Body of pancreas (tissue), 4 donors: ENCODE measurements around the gene DNER.

Experiments used
- POLR2A ChIP-seq, 3 donors: fragments of 450-650 bp; IDR thresholded peaks; one replicate each; pipeline ENCODE4 v1.6.1; 2016; ENCODE audit warnings: antibody characterized with exemption in 3 of 3, mild to moderate bottlenecking in 2 of 3
- TF ChIP-seq, protein P1 (sequence below), 7 experiments: fragments of 450-650 bp in 4 of 7; fragments of 200-600 bp in 3 of 7; sonication (generic) in 3 of 7; IDR thresholded peaks; one replicate each; pipeline ENCODE4 v1.5.1; 2016 to 2019; ENCODE audit warnings: antibody characterized with exemption in 7 of 7

DNA sequence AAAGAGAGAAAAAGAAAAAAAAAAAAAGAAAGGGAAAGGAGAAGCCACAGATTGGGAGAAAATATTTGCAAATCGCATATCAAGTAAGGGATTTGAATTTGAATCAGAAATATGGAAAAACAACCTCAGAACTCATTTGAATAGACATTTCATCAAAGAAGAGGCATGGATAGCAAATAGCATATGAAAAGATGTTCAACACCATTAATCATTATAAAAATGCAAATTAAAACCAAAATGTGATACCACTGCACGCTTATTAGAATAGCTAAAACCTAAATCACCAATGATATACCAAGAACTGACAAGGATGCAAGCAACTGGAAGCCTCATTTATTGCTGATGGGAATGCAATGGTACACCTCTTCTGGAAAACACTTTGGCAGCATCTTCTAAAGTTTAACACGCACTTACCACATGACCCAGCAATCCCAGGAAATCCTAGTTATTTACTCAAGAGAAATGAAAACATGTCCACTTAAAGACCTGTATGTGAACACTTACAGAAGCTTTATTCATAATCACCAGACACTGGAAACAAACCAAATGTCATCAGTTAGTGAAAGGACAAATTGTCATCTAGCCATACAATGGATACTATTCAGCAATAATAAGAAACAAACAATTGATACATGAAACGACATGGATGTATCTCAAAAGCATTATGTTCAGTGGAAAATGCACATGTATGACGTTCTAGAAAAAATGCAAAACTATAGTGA, 10.3 kb downstream of the DNER start:
- TF ChIP-seq, protein P1, sequence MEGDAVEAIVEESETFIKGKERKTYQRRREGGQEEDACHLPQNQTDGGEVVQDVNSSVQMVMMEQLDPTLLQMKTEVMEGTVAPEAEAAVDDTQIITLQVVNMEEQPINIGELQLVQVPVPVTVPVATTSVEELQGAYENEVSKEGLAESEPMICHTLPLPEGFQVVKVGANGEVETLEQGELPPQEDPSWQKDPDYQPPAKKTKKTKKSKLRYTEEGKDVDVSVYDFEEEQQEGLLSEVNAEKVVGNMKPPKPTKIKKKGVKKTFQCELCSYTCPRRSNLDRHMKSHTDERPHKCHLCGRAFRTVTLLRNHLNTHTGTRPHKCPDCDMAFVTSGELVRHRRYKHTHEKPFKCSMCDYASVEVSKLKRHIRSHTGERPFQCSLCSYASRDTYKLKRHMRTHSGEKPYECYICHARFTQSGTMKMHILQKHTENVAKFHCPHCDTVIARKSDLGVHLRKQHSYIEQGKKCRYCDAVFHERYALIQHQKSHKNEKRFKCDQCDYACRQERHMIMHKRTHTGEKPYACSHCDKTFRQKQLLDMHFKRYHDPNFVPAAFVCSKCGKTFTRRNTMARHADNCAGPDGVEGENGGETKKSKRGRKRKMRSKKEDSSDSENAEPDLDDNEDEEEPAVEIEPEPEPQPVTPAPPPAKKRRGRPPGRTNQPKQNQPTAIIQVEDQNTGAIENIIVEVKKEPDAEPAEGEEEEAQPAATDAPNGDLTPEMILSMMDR (IDR thresholded peaks at IDR 0.05) = no peak
- TF ChIP-seq POLR2A (IDR thresholded peaks at IDR 0.05) = no peak
